Endothelial cell of umbilical vein (primary cell): Measurements from ENCODE around the gene PDYN. TPM values are rescaled to one million over a fixed set of nuclear protein-coding genes. Genes with fewer than 3 reads are reported as not detected.

Experiments
- BruUV-seq: library from RNA; stranded (reverse); fragments of 400-500 nt; replicated peaks from 2 replicates; lab custom pipeline; 2021; lab: Mats Ljungman, UMichigan
- CTCF ChIA-PET: fragments of 300-600, 350-600 bp; sonication (Branson Sonifier 250); formaldehyde crosslinking; loops from one replicate; lab custom pipeline; 2021; ENCODE audit warnings: antibody characterized with exemption, inconsistent platforms; lab: Charles Lee
- POLR2A ChIA-PET: fragments of 300-600, 350-600 bp; sonication (Branson Sonifier 250); formaldehyde crosslinking; loops from one replicate; lab custom pipeline; 2021; ENCODE audit warnings: antibody characterized with exemption, inconsistent platforms; lab: Charles Lee
- DNase-seq: peaks from one replicate; pipeline ENCODE4 v3.0.0-alpha.2; 2011; ENCODE audit warnings: low read depth, low spot score
- FAIRE-seq: peaks from 2 replicates; lab custom pipeline; 2011; peaks lifted over from hg19 to GRCh38; lab: Jason Lieb, UNC
- H2AFZ ChIP-seq: 2 replicates; pipeline ENCODE4 v1.6.0; 2012; ENCODE audit warnings: low read depth, low read length, control low read depth, inconsistent platforms
- H3K27ac ChIP-seq: 2 replicates; pipeline ENCODE4 v1.5.1; 2011; ENCODE audit warnings: low read depth, mild to moderate bottlenecking, control low read depth, low read length, moderate library complexity; ENCODE audit not compliant: insufficient read depth
- H3K27me3 ChIP-seq, 2 experiments: 2 replicates each; pipeline versions ENCODE4 v1.6.0 to v1.6.1; 2011; ENCODE audit warnings: low read length in 2 of 2, mixed read lengths in 1 of 2; ENCODE audit not compliant: control insufficient read depth in 2 of 2, insufficient read depth in 2 of 2
- H3K36me3 ChIP-seq, 2 experiments: 2 replicates in 1 of 2; 3 replicates in 1 of 2; pipeline ENCODE4 v1.5.1; 2011; ENCODE audit warnings: low read length in 2 of 2, mild to moderate bottlenecking in 1 of 2, moderate library complexity in 1 of 2; ENCODE audit not compliant: control insufficient read depth in 2 of 2, insufficient read depth in 2 of 2; ENCODE audit errors: extremely low read depth in 1 of 2
- H3K4me1 ChIP-seq: 3 replicates; pipeline ENCODE4 v1.5.1; 2011; ENCODE audit warnings: mild to moderate bottlenecking, low read length; ENCODE audit not compliant: control insufficient read depth, insufficient read depth; ENCODE audit errors: extremely low read depth
- H3K4me2 ChIP-seq: 2 replicates; pipeline ENCODE4 v1.6.1; 2011; ENCODE audit warnings: low read length, control low read depth, mixed read lengths; ENCODE audit not compliant: insufficient read depth
- H3K4me3 ChIP-seq, 3 experiments: fragments of 200-600 bp in 1 of 3; sonication (generic), shearing (Covaris generic) in 1 of 3; replicated peaks in 1 of 3; 2 replicates each; pipeline ENCODE4 v1.5.1; 2011 to 2016; ENCODE audit warnings: control low read depth in 3 of 3, low read length in 3 of 3, mild to moderate bottlenecking in 2 of 3, inconsistent platforms in 1 of 3, low read depth in 1 of 3, moderate library complexity in 1 of 3; ENCODE audit not compliant: insufficient read depth in 1 of 3
- H3K79me2 ChIP-seq: 2 replicates; pipeline ENCODE4 v1.6.0; 2012; ENCODE audit warnings: low read length, inconsistent platforms; ENCODE audit not compliant: control insufficient read depth, insufficient read depth
- H3K9ac ChIP-seq: replicated peaks from 2 replicates; pipeline ENCODE3; 2011; ENCODE audit warnings: low read length, control low read depth; ENCODE audit not compliant: insufficient read depth; ENCODE audit errors: extremely low read depth
- H3K9me1 ChIP-seq: replicated peaks from 3 replicates; pipeline ENCODE4 v1.6.0; 2011; ENCODE audit warnings: mild to moderate bottlenecking, low read length; ENCODE audit not compliant: control insufficient read depth, insufficient read depth; ENCODE audit errors: extremely low read depth
- H3K9me3 ChIP-seq: replicated peaks from 2 replicates; pipeline ENCODE4 v1.5.1; 2012; ENCODE audit warnings: low read length, inconsistent platforms; ENCODE audit not compliant: control insufficient read depth, insufficient read depth
- H4K20me1 ChIP-seq: replicated peaks from 2 replicates; pipeline ENCODE3; 2011; ENCODE audit warnings: mild to moderate bottlenecking, low read length; ENCODE audit not compliant: control insufficient read depth, insufficient read depth; ENCODE audit errors: extremely low read depth
- CTCF ChIP-seq, 2 donors: IDR thresholded peaks; 1 replicate in 1 of 2; 2 replicates in 1 of 2; pipeline ENCODE4 v1.5.1; 2011; ENCODE audit warnings: low read length in 2 of 2, mild to moderate bottlenecking in 2 of 2, moderate library complexity in 2 of 2, control low read depth in 1 of 2, inconsistent platforms in 1 of 2, low read depth in 1 of 2; ENCODE audit not compliant: insufficient read depth in 1 of 2; ENCODE audit errors: extremely low read depth in 1 of 2
- EZH2 ChIP-seq: IDR thresholded peaks from 2 replicates; pipeline ENCODE4 v1.6.1; 2012; ENCODE audit warnings: borderline replicate concordance, low read depth, mild to moderate bottlenecking, moderate library complexity, low read length, inconsistent platforms; ENCODE audit not compliant: severe bottlenecking
- FOS ChIP-seq: IDR thresholded peaks from 2 replicates; pipeline ENCODE4 v1.6.1; 2011; ENCODE audit warnings: mild to moderate bottlenecking, low read length, moderate library complexity, borderline replicate concordance; ENCODE audit not compliant: insufficient read depth
- JUN ChIP-seq: IDR thresholded peaks from 2 replicates; pipeline ENCODE4 v1.6.1; 2011; ENCODE audit warnings: borderline replicate concordance, low read depth; ENCODE audit not compliant: insufficient read length, insufficient read depth
- MAX ChIP-seq: IDR thresholded peaks from 2 replicates; pipeline ENCODE4 v1.6.1; 2011; ENCODE audit not compliant: insufficient read depth, insufficient read length
- MYC ChIP-seq: IDR thresholded peaks from one replicate; pipeline ENCODE4 v1.6.1; 2011; ENCODE audit warnings: mild to moderate bottlenecking, low read depth, low read length
- POLR2A ChIP-seq: IDR thresholded peaks from 2 replicates; pipeline ENCODE4 v1.6.1; 2012; ENCODE audit warnings: low read depth, mild to moderate bottlenecking, control low read depth, low read length
- POLR2AphosphoS5 ChIP-seq: IDR thresholded peaks from 2 replicates; pipeline ENCODE4 v1.6.1; 2012; ENCODE audit warnings: low read depth, mild to moderate bottlenecking, control low read depth, low read length, moderate library complexity; ENCODE audit not compliant: insufficient read depth
- dilution Hi-C: fragments of 300-500 bp; cut with MboI; formaldehyde crosslinking; loops from one replicate; pipeline ENCODE4 v1.15.0; 2019; ENCODE audit warnings: low sequenced_read_pairs; ENCODE audit not compliant: extremely low pct_ligation_motif_present
- intact Hi-C: fragments of 100-400 bp; cut with micrococcal nuclease; formaldehyde crosslinking; loops from one replicate; pipeline ENCODE4 v1.10.0; 2022
- polyA plus RNA-seq, 4 experiments: library from polyadenylated mRNA; depleted of rRNA in 3 of 4; stranded (reverse) in 3 of 4; unstranded in 1 of 4; fragments of >200 nt; gene quantifications; 2 replicates each; pipeline versions ENCODE4 v1.2.1 to v1.2.3, GENCODE V29; 2011 to 2012; ENCODE audit warnings: missing spikeins in 1 of 4
- total RNA-seq: library from RNA; stranded (reverse); gene quantifications from 2 replicates; pipeline ENCODE4 v1.2.3, GENCODE V29; 2021

The PDYN gene
- total and polyA plus RNA-seq, 2 donors (not counting 3 experiments of a cell fraction or from before 2014, with no cell fraction given), result not detected

- H2AFZ ChIP-seq, result no peak overlapping the region
- no peak overlapping the region for H3K4me2 ChIP-seq
- no peaks in the 10 kb centered on the region for H3K36me3 ChIP-seq
- H4K20me1 ChIP-seq, result no peaks in the 10 kb centered on the region
- TF ChIP-seq POLR2A (no peak), MAX (no peak), EZH2 (no peak), MYC (no peak)
- FAIRE-seq (no peak), DNase-seq (no peak)
- no peak overlapping the region for H3K9ac ChIP-seq
- no peaks in the 10 kb centered on the region for H3K9me1 ChIP-seq
- H3K9me3 ChIP-seq, result no peaks in the 10 kb centered on the region
- BruUV-seq, result no TSS peak
- H3K4me1 ChIP-seq, result no peaks in the 10 kb centered on the region
- ChIA-PET CTCF (interaction anchor here (0.9 kb wide), 1 partner anchor 9 kb away, joined by 3 read pairs; no protein-coding TSS in a partner anchor), POLR2A (no interaction called here)
- peaks cover 2 to 5% of the 10 kb centered on the region in 2 experiments for H3K27me3 ChIP-seq
- no peaks in the 10 kb centered on the region for H3K79me2 ChIP-seq
- dilution Hi-C loops (no loop called here), intact Hi-C loops (no loop called here)
- H3K27ac ChIP-seq, result no peak overlapping the region
- H3K4me3 ChIP-seq, result no peak overlapping the region
Observed at GRCh38 chr20:1979106-1979778, 14.6 kb downstream of the PDYN start.

GRCh38 chr20:1975291-1975690, 18.6 kb downstream of the PDYN start:
- Histone ChIP-seq H3K27ac (no peak overlapping the region), H3K36me3 (no peaks in the 10 kb centered on the region), H3K4me3 (no peak overlapping the region), H3K4me2 (no peak overlapping the region), H4K20me1 (no peaks in the 10 kb centered on the region), H3K9me3 (no peaks in the 10 kb centered on the region), H3K4me1 (no peaks in the 10 kb centered on the region), H3K9ac (no peak overlapping the region), H3K27me3 (peaks cover 5% of the 10 kb centered on the region in 2 experiments), H2AFZ (no peak overlapping the region), H3K9me1 (no peaks in the 10 kb centered on the region), H3K79me2 (no peaks in the 10 kb centered on the region)
- dilution Hi-C loops, result no loop called here
- DNase-seq (no peak), FAIRE-seq (no peak)
- POLR2A ChIA-PET, result interaction anchor here (0.6 to 0.7 kb wide), 2 partner anchors 13 to 195 kb away, joined by 3 to 6 read pairs; no protein-coding TSS in a partner anchor
- TF ChIP-seq EZH2 (no peak), MAX (no peak), POLR2AphosphoS5 (no peak), POLR2A (no peak), CTCF (IDR thresholded peaks at IDR 0.05; ENCODE audit: extremely low read depth in 1 of 2, insufficient read depth in 1 of 2, low read depth in 1 of 2, low read length in 2 of 2) (no peak), MYC (no peak), FOS (no peak), JUN (no peak)
- CTCF ChIA-PET, result interaction anchor here (1.5 to 1.6 kb wide), 2 partner anchors 10 to 197 kb away, joined by 4 to 5 read pairs; no protein-coding TSS in a partner anchor
- no TSS peak for BruUV-seq
- intact Hi-C loops, result no loop called here
